Measurements from ENCODE around the gene RABGAP1L. TPM values are rescaled to one million over a fixed set of nuclear protein-coding genes. Genes with fewer than 3 reads are reported as not detected.

The RABGAP1L gene
- total and polyA plus RNA-seq, 11 donors = 18.6 to 195 (median 98.4) TPM

GRCh38 chr1:174399211-174399610 is 239.9 kb downstream of the RABGAP1L start:
- intact Hi-C loops (cut with DNase I) = no loop called here
- peaks cover 0 to 4% (median 0%) of the 10 kb centered on the region in 12 donors for H3K9me3 ChIP-seq

GRCh38 chr1:174401075-174401474 is 241.8 kb downstream of the RABGAP1L start:
- no peaks in the 10 kb centered on the region for H3K9me3 ChIP-seq
- no peaks in the 10 kb centered on the region for H3K27me3 ChIP-seq
- no peak for TF ChIP-seq POLR2A (IDR thresholded peaks at IDR 0.05)
- TF ChIP-seq, protein P1, sequence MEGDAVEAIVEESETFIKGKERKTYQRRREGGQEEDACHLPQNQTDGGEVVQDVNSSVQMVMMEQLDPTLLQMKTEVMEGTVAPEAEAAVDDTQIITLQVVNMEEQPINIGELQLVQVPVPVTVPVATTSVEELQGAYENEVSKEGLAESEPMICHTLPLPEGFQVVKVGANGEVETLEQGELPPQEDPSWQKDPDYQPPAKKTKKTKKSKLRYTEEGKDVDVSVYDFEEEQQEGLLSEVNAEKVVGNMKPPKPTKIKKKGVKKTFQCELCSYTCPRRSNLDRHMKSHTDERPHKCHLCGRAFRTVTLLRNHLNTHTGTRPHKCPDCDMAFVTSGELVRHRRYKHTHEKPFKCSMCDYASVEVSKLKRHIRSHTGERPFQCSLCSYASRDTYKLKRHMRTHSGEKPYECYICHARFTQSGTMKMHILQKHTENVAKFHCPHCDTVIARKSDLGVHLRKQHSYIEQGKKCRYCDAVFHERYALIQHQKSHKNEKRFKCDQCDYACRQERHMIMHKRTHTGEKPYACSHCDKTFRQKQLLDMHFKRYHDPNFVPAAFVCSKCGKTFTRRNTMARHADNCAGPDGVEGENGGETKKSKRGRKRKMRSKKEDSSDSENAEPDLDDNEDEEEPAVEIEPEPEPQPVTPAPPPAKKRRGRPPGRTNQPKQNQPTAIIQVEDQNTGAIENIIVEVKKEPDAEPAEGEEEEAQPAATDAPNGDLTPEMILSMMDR (IDR thresholded peaks at IDR 0.05) = no peak
- intact Hi-C loops (cut with DNase I) = no loop called here
- no peaks in the 10 kb centered on the region for H3K4me1 ChIP-seq
- no peak overlapping the region for H3K4me3 ChIP-seq
- DNase-seq (no peak), ATAC-seq (no peak)
- 92 to 97% (median 95%) methylated on average over 4 of the region's 4 CpGs for WGBS, 4 donors
- H3K36me3 ChIP-seq = peaks cover 0 to 18% (median 0%) of the 10 kb centered on the region in 9 donors
- H3K27ac ChIP-seq = no peak overlapping the region

More at GRCh38 chr1:174399211-174399610, 239.9 kb downstream of the RABGAP1L start:
- TF ChIP-seq, protein P1 (IDR thresholded peaks at IDR 0.05) = no peak
- TF ChIP-seq POLR2A (IDR thresholded peaks at IDR 0.05) = no peak
- ATAC-seq = no peak
- Histone ChIP-seq H3K4me3 (no peak overlapping the region), H3K27me3 (no peaks in the 10 kb centered on the region), H3K36me3 (peaks cover 0 to 31% (median 4%) of the 10 kb centered on the region in 9 donors), H3K4me1 (no peaks in the 10 kb centered on the region), H3K27ac (no peak overlapping the region)
- no peak for DNase-seq
- WGBS, 4 donors = 74 to 90% (median 82%) methylated on average over 1 of the region's 1 CpG

DNA sequence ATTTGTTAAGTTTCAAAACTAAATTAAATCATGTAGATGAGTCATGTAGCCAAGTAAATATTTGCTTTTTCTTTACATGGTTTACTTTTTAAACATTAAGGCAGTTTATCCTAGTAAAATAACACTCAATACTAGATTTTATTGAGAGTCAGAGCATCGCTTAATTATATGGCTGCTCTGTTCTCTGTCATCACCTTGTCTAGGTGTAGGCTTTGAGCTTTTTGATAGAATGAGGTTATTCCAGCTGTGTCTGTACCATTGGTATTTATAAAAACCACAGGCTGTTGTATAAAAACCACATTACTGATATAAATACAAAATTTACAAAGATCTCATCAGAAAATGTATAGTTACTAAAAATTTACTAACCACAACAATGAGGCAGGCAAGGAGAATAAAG is 245.9 kb downstream of the RABGAP1L start:
- 92 to 100% (median 99%) methylated on average over 1 of the region's 1 CpG for WGBS, 4 donors
- intact Hi-C loops (cut with DNase I) = no loop called here
- peaks cover 0 to 5% (median 0%) of the 10 kb centered on the region in 9 donors for H3K36me3 ChIP-seq
- DNase-seq (no peak), ATAC-seq (no peak)
- H3K27ac ChIP-seq = no peak overlapping the region
- H3K4me1 ChIP-seq = peaks cover 0 to 5% (median 0%) of the 10 kb centered on the region in 12 donors
- H3K4me3 ChIP-seq = no peak overlapping the region
- no peaks in the 10 kb centered on the region for H3K9me3 ChIP-seq
- TF ChIP-seq, protein P1 (IDR thresholded peaks at IDR 0.05) = no peak
- no peak for TF ChIP-seq POLR2A (IDR thresholded peaks at IDR 0.05)
- no peaks in the 10 kb centered on the region for H3K27me3 ChIP-seq

GRCh38 chr1:174406421-174406820 is 247.1 kb downstream of the RABGAP1L start:
- Histone ChIP-seq H3K36me3 (no peaks in the 10 kb centered on the region), H3K27me3 (no peaks in the 10 kb centered on the region), H3K4me1 (peaks cover 0 to 5% (median 0%) of the 10 kb centered on the region in 12 donors), H3K4me3 (no peak overlapping the region), H3K27ac (no peak overlapping the region), H3K9me3 (no peaks in the 10 kb centered on the region)
- intact Hi-C loops (cut with DNase I) = no loop called here
- ATAC-seq (no peak), DNase-seq (no peak)
- TF ChIP-seq, protein P1 (IDR thresholded peaks at IDR 0.05) = no peak
- no peak for TF ChIP-seq POLR2A (IDR thresholded peaks at IDR 0.05)
- 82 to 98% (median 96%) methylated on average over 4 of the region's 4 CpGs for WGBS, 4 donors
